Naive B cell (primary cell): ENCODE measurements around the gene NHEJ1. TPM values are rescaled to one million over a fixed set of nuclear protein-coding genes. Genes with fewer than 3 reads are reported as not detected.
"Not testable (repeated sequence)": the region's sequence is repeated elsewhere in the genome, so short reads cannot be mapped to it uniquely, and the experiment has no call there.

ENCODE experiments used
- ATAC-seq, 2 donors: fragments of 150-1000 bp; cut with Tn5 transposase; 2 replicates each; pipeline ENCODE4 v1.10.0; 2021; ENCODE audit warnings: low read depth in 2 of 2, mild to moderate bottlenecking in 2 of 2, moderate library complexity in 2 of 2
- DNase-seq: peaks from one replicate; pipeline ENCODE4 v3.0.0; 2022
- H3K27ac Mint-ChIP-seq, 6 donors: one replicate each; pipeline ENCODE4 v1.8.0; 2020 to 2022; ENCODE audit warnings: mild to moderate bottlenecking in 6 of 6, mixed read lengths in 6 of 6, moderate library complexity in 5 of 6, inconsistent platforms in 2 of 6
- H3K27me3 Mint-ChIP-seq, 3 donors: one replicate each; pipeline ENCODE4 v1.8.0; 2021 to 2022; ENCODE audit warnings: mixed read lengths in 3 of 3, mild to moderate bottlenecking in 1 of 3
- H3K36me3 Mint-ChIP-seq, 2 donors: one replicate each; pipeline ENCODE4 v1.8.0; 2020 to 2022; ENCODE audit warnings: mixed read lengths in 2 of 2, inconsistent platforms in 1 of 2, mild to moderate bottlenecking in 1 of 2
- H3K4me1 Mint-ChIP-seq, 3 donors: one replicate each; pipeline ENCODE4 v1.8.0; 2020 to 2022; ENCODE audit warnings: mixed read lengths in 3 of 3, inconsistent platforms in 1 of 3, mild to moderate bottlenecking in 1 of 3, moderate library complexity in 1 of 3
- H3K4me3 Mint-ChIP-seq, 8 donors: one replicate each; pipeline ENCODE4 v1.8.0; 2020 to 2022; ENCODE audit warnings: mild to moderate bottlenecking in 8 of 8, mixed read lengths in 8 of 8, moderate library complexity in 8 of 8, inconsistent platforms in 2 of 8
- H3K9me3 Mint-ChIP-seq, 7 donors: one replicate each; pipeline ENCODE4 v1.8.0; 2020 to 2022; ENCODE audit warnings: mixed read lengths in 7 of 7, mild to moderate bottlenecking in 5 of 7, inconsistent platforms in 2 of 7, moderate library complexity in 1 of 7
- polyA plus RNA-seq, 6 donors: library from polyadenylated mRNA; unstranded; fragments of 300-500 nt; fragmentation: Illumina TruSeq; gene quantifications; one replicate each; pipeline ENCODE4 v1.2.3, GENCODE V29; 2021; ENCODE audit warnings: low read depth in 6 of 6

NHEJ1 gene
- polyA plus RNA-seq = 10 to 100 TPM; 24.8 to 31.5 (median 27.7) TPM

GRCh38 chr2:219160186-219161017 lies at the start of gene NHEJ1:
NHEJ1 (minus strand) TSS chr2:219160815; CDS start chr2:219158362, 2,453 bp downstream.
- no peaks in the 10 kb centered on the region for H3K27me3 Mint-ChIP-seq
- DNase-seq (peak; percentile 94), ATAC-seq (peak; percentile 82 to 85)
- peaks cover 4 to 13% of the 10 kb centered on the region in 2 donors for H3K36me3 Mint-ChIP-seq
- no peaks in the 10 kb centered on the region for H3K9me3 Mint-ChIP-seq
- peak within 1 kb of the TSS; percentile 89 to 98 (median 96) for H3K27ac Mint-ChIP-seq
- H3K4me1 Mint-ChIP-seq = peaks cover 16 to 21% (median 20%) of the 10 kb centered on the region in 3 donors
- peak within 1 kb of the TSS; percentile 83 to 99 (median 96) for H3K4me3 Mint-ChIP-seq

GRCh38 chr2:219209236-219210195 lies 48.9 kb upstream of the NHEJ1 start:
- Mint-ChIP-seq H3K36me3 (peaks cover 0 to 7% of the 10 kb centered on the region in 2 donors), H3K4me1 (peaks cover 16 to 43% (median 27%) of the 10 kb centered on the region in 3 donors), H3K27me3 (no peaks in the 10 kb centered on the region), H3K9me3 (no peaks in the 10 kb centered on the region), H3K4me3 (peak overlapping the region in 3 of 8 donors; percentile 39 to 93 (median 44)), H3K27ac (peak overlapping the region in 4 of 6 donors; percentile 38 to 84 (median 46))
- DNase-seq (no peak), ATAC-seq (no peak)

- H3K36me3 Mint-ChIP-seq = no peaks in the 10 kb centered on the region
- peak overlapping the region in 5 of 6 donors; percentile 26 to 97 (median 51) for H3K27ac Mint-ChIP-seq
- ATAC-seq = no peak
- peak overlapping the region in 7 of 8 donors; percentile 16 to 96 (median 92) for H3K4me3 Mint-ChIP-seq
- peaks cover 12 to 43% (median 21%) of the 10 kb centered on the region in 3 donors for H3K4me1 Mint-ChIP-seq
- no peaks in the 10 kb centered on the region for H3K27me3 Mint-ChIP-seq
- H3K9me3 Mint-ChIP-seq = no peaks in the 10 kb centered on the region
- no peak for DNase-seq
Measured at GRCh38 chr2:219207884-219208740, 47.5 kb upstream of the NHEJ1 start.

- H3K27me3 Mint-ChIP-seq = no peaks in the 10 kb centered on the region
- no peaks in the 10 kb centered on the region for H3K36me3 Mint-ChIP-seq
- no peak for ATAC-seq
- no peak for DNase-seq
- H3K4me1 Mint-ChIP-seq = peaks cover 12 to 42% (median 21%) of the 10 kb centered on the region in 3 donors
- H3K4me3 Mint-ChIP-seq = peak overlapping the region; percentile 76 to 96 (median 92)
- H3K9me3 Mint-ChIP-seq = no peaks in the 10 kb centered on the region
- H3K27ac Mint-ChIP-seq = peak overlapping the region in 5 of 6 donors; percentile 26 to 97 (median 88)
Measured at GRCh38 chr2:219207134-219207883, 46.7 kb upstream of the NHEJ1 start.

GRCh38 chr2:219206328-219207133 lies 45.9 kb upstream of the NHEJ1 start, which contains the start of gene ZFAND2B:
ZFAND2B (plus strand) TSS chr2:219206782; CDS start chr2:219206988, 206 bp downstream.
- H3K4me3 Mint-ChIP-seq = peak within 1 kb of the TSS; percentile 76 to 96 (median 92)
- no peaks in the 10 kb centered on the region for H3K9me3 Mint-ChIP-seq
- H3K27ac Mint-ChIP-seq = peak within 1 kb of the TSS; percentile 89 to 98 (median 96)
- DNase-seq = peak; percentile 98
- H3K27me3 Mint-ChIP-seq = no peaks in the 10 kb centered on the region
- ATAC-seq = peak; percentile 91 to 95
- H3K36me3 Mint-ChIP-seq = no peaks in the 10 kb centered on the region
- H3K4me1 Mint-ChIP-seq = peaks cover 12 to 34% (median 21%) of the 10 kb centered on the region in 3 donors

- H3K9me3 Mint-ChIP-seq = no peaks in the 10 kb centered on the region
- no peaks in the 10 kb centered on the region for H3K36me3 Mint-ChIP-seq
- peak overlapping the region; percentile 89 to 98 (median 96) for H3K27ac Mint-ChIP-seq
- ATAC-seq (no peak), DNase-seq (no peak)
- H3K4me3 Mint-ChIP-seq = peak overlapping the region; percentile 76 to 96 (median 92)
- H3K27me3 Mint-ChIP-seq = no peaks in the 10 kb centered on the region
- H3K4me1 Mint-ChIP-seq = peaks cover 12 to 29% (median 21%) of the 10 kb centered on the region in 3 donors
Measured at GRCh38 chr2:219205981-219206327, 45.3 kb upstream of the NHEJ1 start.

- DNase-seq (no peak), ATAC-seq (no peak)
- H3K4me3 Mint-ChIP-seq = peak overlapping the region in 5 of 8 donors; percentile 20 to 76 (median 62)
- no peaks in the 10 kb centered on the region for H3K9me3 Mint-ChIP-seq
- peaks cover 12 to 29% (median 21%) of the 10 kb centered on the region in 3 donors for H3K4me1 Mint-ChIP-seq
- peaks cover 0 to 5% (median 0%) of the 10 kb centered on the region in 3 donors for H3K27me3 Mint-ChIP-seq
- peak overlapping the region in 3 of 6 donors; percentile 19 to 89 (median 70) for H3K27ac Mint-ChIP-seq
- no peaks in the 10 kb centered on the region for H3K36me3 Mint-ChIP-seq
Measured at GRCh38 chr2:219205165-219205538, 44.5 kb upstream of the NHEJ1 start.

GRCh38 chr2:219204425-219205164 lies 44.0 kb upstream of the NHEJ1 start:
- Mint-ChIP-seq H3K9me3 (no peaks in the 10 kb centered on the region), H3K4me1 (peaks cover 12 to 29% (median 21%) of the 10 kb centered on the region in 3 donors), H3K36me3 (no peaks in the 10 kb centered on the region), H3K4me3 (peak overlapping the region in 2 of 8 donors; percentile 62 to 76), H3K27ac (peak overlapping the region in 1 of 6 donors; percentile 24), H3K27me3 (peaks cover 0 to 8% (median 4%) of the 10 kb centered on the region in 3 donors)
- ATAC-seq (no peak), DNase-seq (no peak)

GRCh38 chr2:219201331-219201730 lies 40.7 kb upstream of the NHEJ1 start:
- H3K4me1 Mint-ChIP-seq = peaks cover 4 to 13% (median 4%) of the 10 kb centered on the region in 3 donors
- DNase-seq, ATAC-seq, H3K9me3 Mint-ChIP-seq, H3K4me3 Mint-ChIP-seq, H3K36me3 Mint-ChIP-seq, H3K27ac Mint-ChIP-seq: not testable (repeated sequence)
- peaks cover 5 to 19% (median 17%) of the 10 kb centered on the region in 3 donors for H3K27me3 Mint-ChIP-seq

- DNase-seq, ATAC-seq, H3K9me3 Mint-ChIP-seq, H3K4me1 Mint-ChIP-seq, H3K36me3 Mint-ChIP-seq: not testable (repeated sequence)
- Mint-ChIP-seq H3K4me3 (peak overlapping the region in 2 of 8 donors; percentile 29 to 53), H3K27me3 (peaks cover 5 to 19% (median 17%) of the 10 kb centered on the region in 3 donors), H3K27ac (peak overlapping the region in 2 of 6 donors; percentile 11 to 38)
Measured at GRCh38 chr2:219200502-219201326, 40.1 kb upstream of the NHEJ1 start.
